Measurements from ENCODE around the gene LYZL1.

DNA sequence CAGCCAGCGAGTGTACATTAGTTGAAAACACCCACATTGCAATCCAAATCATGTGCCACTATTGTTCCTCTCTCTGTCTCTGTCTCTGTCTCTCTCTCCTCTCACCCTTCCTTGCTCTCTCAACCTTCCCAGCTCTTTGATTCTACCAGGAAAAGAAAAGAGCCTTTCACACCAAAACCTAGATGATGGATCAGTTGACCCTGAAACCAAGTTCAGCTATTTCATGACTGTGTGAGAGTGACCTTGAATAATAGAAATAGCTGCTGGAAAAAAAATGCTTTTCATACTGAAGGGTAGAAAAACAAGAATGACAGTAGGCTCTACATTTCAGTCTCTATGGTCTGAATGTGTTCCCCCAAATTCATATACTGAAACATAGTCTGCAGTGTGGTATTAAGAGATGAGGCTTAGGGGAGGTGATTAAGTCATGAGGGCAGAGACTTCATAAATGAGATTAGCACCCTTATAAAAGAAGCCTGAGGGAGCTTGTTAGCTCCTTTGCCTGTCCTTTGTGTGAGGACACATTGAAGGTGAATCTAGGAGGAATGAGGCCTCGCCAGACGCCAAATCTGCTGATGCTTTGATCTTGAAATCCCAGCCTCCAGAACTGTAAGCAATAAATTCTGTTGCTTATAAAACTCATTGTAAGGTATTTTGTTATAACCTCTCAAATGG lies 65.2 kb downstream of the LYZL1 start:
- TF ChIP-seq MBD2 (IDR thresholded peaks at IDR 0.05; ENCODE audit: borderline replicate concordance, low read depth) (no peak), ZBTB49 (CRISPR knock-in tag; IDR thresholded peaks at IDR 0.05; ENCODE audit: borderline replicate concordance) (no peak), ZEB2 (IDR thresholded peaks at IDR 0.05) (no peak)
